ENCODE results near the gene FKBP15. TPM values are rescaled to one million over a fixed set of nuclear protein-coding genes. Genes with fewer than 3 reads are reported as not detected.

FKBP15 gene
- total RNA-seq, 1 experiment from 2014 or later, result 33.5 TPM

DNA sequence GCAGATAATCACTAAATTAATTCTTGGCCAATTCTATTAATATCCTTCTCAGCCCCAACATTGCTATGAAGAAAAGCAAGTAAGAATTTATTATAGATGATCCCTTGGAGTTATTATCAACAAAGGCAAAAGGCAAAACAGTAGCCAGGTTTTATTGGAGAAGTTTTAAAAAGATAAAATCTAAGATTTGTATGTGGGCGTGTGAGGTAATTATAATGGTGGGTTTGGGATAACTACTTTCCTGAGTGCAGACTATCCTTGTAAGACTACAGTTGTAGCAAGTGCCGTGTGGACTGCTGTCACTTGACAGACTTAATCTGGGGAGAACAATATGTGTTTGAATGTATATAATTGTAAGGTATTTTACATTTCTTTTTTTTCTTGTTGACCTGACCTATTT lies 23.5 kb upstream of the FKBP15 start:
- Histone ChIP-seq H3K27me3 (ENCODE audit: insufficient read depth, low read depth) (no peaks in the 10 kb centered on the region), H4K20me1 (ENCODE audit: insufficient read depth) (0 out of 2 replicates have a peak, but pooled peaks cover 3% of the 10 kb centered on the region), H3K9me2 (ENCODE audit: insufficient read depth) (no peaks in the 10 kb centered on the region), H3K4me3 (no peak overlapping the region), H3K9me3 (ENCODE audit: insufficient read depth, low read depth) (no peaks in the 10 kb centered on the region), H3K27ac (no peak overlapping the region), H3K4me1 (replicated peaks; ENCODE audit: insufficient read depth) (no peaks in the 10 kb centered on the region), H2AFZ (no peak overlapping the region), H3K4me2 (no peak overlapping the region), H3F3A (ENCODE audit: insufficient read depth, low read depth) (no peaks in the 10 kb centered on the region), H3K36me3 (ENCODE audit: low read depth) (no peaks in the 10 kb centered on the region), H3K79me2 (ENCODE audit: low read depth) (0 out of 2 replicates have a peak, but pooled peaks cover 2% of the 10 kb centered on the region)
- no peak for DNase-seq
- ChIA-PET CTCF (no interaction called here), POLR2A (ENCODE audit: unreplicated experiment) (no interaction called here)
- TF ChIP-seq, protein P1, sequence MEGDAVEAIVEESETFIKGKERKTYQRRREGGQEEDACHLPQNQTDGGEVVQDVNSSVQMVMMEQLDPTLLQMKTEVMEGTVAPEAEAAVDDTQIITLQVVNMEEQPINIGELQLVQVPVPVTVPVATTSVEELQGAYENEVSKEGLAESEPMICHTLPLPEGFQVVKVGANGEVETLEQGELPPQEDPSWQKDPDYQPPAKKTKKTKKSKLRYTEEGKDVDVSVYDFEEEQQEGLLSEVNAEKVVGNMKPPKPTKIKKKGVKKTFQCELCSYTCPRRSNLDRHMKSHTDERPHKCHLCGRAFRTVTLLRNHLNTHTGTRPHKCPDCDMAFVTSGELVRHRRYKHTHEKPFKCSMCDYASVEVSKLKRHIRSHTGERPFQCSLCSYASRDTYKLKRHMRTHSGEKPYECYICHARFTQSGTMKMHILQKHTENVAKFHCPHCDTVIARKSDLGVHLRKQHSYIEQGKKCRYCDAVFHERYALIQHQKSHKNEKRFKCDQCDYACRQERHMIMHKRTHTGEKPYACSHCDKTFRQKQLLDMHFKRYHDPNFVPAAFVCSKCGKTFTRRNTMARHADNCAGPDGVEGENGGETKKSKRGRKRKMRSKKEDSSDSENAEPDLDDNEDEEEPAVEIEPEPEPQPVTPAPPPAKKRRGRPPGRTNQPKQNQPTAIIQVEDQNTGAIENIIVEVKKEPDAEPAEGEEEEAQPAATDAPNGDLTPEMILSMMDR (conservative IDR thresholded peaks at IDR 0.05), result no peak
- no peak for TF ChIP-seq EZH2 (IDR thresholded peaks at IDR 0.05; ENCODE audit: low read depth)
- intact Hi-C loops (cut with micrococcal nuclease; ENCODE audit: unreplicated experiment), result no loop called here
- no TSS peak for BruUV-seq (replicated peaks)

DNA sequence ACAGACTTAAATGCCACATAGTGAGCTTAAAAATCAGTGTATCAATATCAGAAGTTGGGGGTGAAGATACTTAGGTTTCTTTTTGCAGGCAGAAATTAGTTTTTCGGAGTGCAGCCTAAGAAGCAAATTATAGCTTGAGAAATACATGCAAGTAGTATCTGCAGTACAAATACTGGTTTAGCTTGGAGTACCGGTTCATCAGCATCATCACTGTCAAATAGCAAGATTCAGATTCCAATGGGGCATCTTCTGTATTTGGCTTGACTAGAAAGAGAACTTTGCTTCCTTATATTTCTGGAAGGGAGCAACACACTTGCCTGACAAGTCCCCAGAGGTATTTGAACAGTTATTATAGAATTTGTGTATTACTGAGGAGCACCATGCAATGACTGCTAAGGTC lies 20.1 kb upstream of the FKBP15 start:
- H3K9me2 ChIP-seq (ENCODE audit: insufficient read depth), result no peaks in the 10 kb centered on the region
- 0 out of 2 replicates have a peak, but pooled peaks cover 5% of the 10 kb centered on the region for H3K79me2 ChIP-seq (ENCODE audit: low read depth)
- intact Hi-C loops (cut with micrococcal nuclease; ENCODE audit: unreplicated experiment), result no loop called here
- H3K36me3 ChIP-seq (ENCODE audit: low read depth), result no peaks in the 10 kb centered on the region
- TF ChIP-seq EZH2 (IDR thresholded peaks at IDR 0.05; ENCODE audit: low read depth), result no peak
- TF ChIP-seq, protein P1 (conservative IDR thresholded peaks at IDR 0.05), result no peak
- no peak for DNase-seq
- BruUV-seq (replicated peaks), result no TSS peak
- H4K20me1 ChIP-seq (ENCODE audit: insufficient read depth), result no peaks in the 10 kb centered on the region
- H3K9me3 ChIP-seq (ENCODE audit: insufficient read depth, low read depth), result no peaks in the 10 kb centered on the region
- H3K27me3 ChIP-seq (ENCODE audit: insufficient read depth, low read depth), result no peaks in the 10 kb centered on the region
- no peak overlapping the region for H2AFZ ChIP-seq
- no peak overlapping the region for H3K4me2 ChIP-seq
- H3K27ac ChIP-seq, result no peak overlapping the region
- no peak overlapping the region for H3K4me3 ChIP-seq
- ChIA-PET CTCF (no interaction called here), POLR2A (ENCODE audit: unreplicated experiment) (interaction anchor here (0.6 to 0.7 kb wide), 2 partner anchors 29 to 91 kb away, joined by 4 to 5 read pairs; partner anchors contain the start of gene SLC31A2)
- no peaks in the 10 kb centered on the region for H3K4me1 ChIP-seq (replicated peaks; ENCODE audit: insufficient read depth)
- H3F3A ChIP-seq (ENCODE audit: insufficient read depth, low read depth), result no peaks in the 10 kb centered on the region

GRCh38 chr9:113238859-113239232 lies 17.8 kb upstream of the FKBP15 start:
- CTCF ChIA-PET, result no interaction called here
- H3F3A ChIP-seq (ENCODE audit: insufficient read depth, low read depth), result no peaks in the 10 kb centered on the region
- no TSS peak for BruUV-seq (replicated peaks)
- no peaks in the 10 kb centered on the region for H3K27me3 ChIP-seq (ENCODE audit: insufficient read depth, low read depth)
- no peak overlapping the region for H3K4me2 ChIP-seq
- H2AFZ ChIP-seq, result no peak overlapping the region
- no peaks in the 10 kb centered on the region for H3K36me3 ChIP-seq (ENCODE audit: low read depth)
- POLR2A ChIA-PET (ENCODE audit: unreplicated experiment), result no interaction called here
- no peak for TF ChIP-seq EZH2 (IDR thresholded peaks at IDR 0.05; ENCODE audit: low read depth)
- TF ChIP-seq, protein P1 (conservative IDR thresholded peaks at IDR 0.05), result no peak
- H4K20me1 ChIP-seq (ENCODE audit: insufficient read depth), result no peaks in the 10 kb centered on the region
- no peaks in the 10 kb centered on the region for H3K9me3 ChIP-seq (ENCODE audit: insufficient read depth, low read depth)
- H3K4me1 ChIP-seq (replicated peaks; ENCODE audit: insufficient read depth), result no peaks in the 10 kb centered on the region
- no peak overlapping the region for H3K4me3 ChIP-seq
- DNase-seq, result no peak
- 0 out of 2 replicates have a peak, but pooled peaks cover 5% of the 10 kb centered on the region for H3K79me2 ChIP-seq (ENCODE audit: low read depth)
- intact Hi-C loops (cut with micrococcal nuclease; ENCODE audit: unreplicated experiment), result no loop called here
- H3K27ac ChIP-seq, result no peak overlapping the region
- no peaks in the 10 kb centered on the region for H3K9me2 ChIP-seq (ENCODE audit: insufficient read depth)
